Measurements from ENCODE around the gene PRR19.

The PRR19 gene

GRCh38 chr19:42343344-42344110 lies 41.6 kb downstream of the PRR19 start:
- H3F3A ChIP-seq (ENCODE audit: insufficient read depth): no peaks in the 10 kb centered on the region
- no peaks in the 10 kb centered on the region for H3K27me3 ChIP-seq (ENCODE audit: low read length)
- H3K36me3 ChIP-seq (ENCODE audit: low read length): no peaks in the 10 kb centered on the region
- no peaks in the 10 kb centered on the region for H3K79me2 ChIP-seq (ENCODE audit: insufficient read depth, low read length)
- TF ChIP-seq, protein P1, sequence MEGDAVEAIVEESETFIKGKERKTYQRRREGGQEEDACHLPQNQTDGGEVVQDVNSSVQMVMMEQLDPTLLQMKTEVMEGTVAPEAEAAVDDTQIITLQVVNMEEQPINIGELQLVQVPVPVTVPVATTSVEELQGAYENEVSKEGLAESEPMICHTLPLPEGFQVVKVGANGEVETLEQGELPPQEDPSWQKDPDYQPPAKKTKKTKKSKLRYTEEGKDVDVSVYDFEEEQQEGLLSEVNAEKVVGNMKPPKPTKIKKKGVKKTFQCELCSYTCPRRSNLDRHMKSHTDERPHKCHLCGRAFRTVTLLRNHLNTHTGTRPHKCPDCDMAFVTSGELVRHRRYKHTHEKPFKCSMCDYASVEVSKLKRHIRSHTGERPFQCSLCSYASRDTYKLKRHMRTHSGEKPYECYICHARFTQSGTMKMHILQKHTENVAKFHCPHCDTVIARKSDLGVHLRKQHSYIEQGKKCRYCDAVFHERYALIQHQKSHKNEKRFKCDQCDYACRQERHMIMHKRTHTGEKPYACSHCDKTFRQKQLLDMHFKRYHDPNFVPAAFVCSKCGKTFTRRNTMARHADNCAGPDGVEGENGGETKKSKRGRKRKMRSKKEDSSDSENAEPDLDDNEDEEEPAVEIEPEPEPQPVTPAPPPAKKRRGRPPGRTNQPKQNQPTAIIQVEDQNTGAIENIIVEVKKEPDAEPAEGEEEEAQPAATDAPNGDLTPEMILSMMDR (IDR thresholded peaks at IDR 0.05; ENCODE audit: insufficient read depth, low read length, poor library complexity, severe bottlenecking): peak; percentile 18
- no peak for TF ChIP-seq EZH2phosphoT487 (conservative IDR thresholded peaks at IDR 0.05; ENCODE audit: low read length)
- H3K9me2 ChIP-seq (replicated peaks; ENCODE audit: insufficient read depth, low read length): no peaks in the 10 kb centered on the region
- H3K4me2 ChIP-seq (ENCODE audit: low read depth, low read length, poor library complexity, severe bottlenecking): no peak overlapping the region
- no peak overlapping the region for H2AFZ ChIP-seq (ENCODE audit: low read depth, low read length, severe bottlenecking)
- no peaks in the 10 kb centered on the region for H4K20me1 ChIP-seq (ENCODE audit: low read depth, low read length)
- H3K9me3 ChIP-seq (ENCODE audit: insufficient read depth, low read length): no peaks in the 10 kb centered on the region
- H3K9ac ChIP-seq (ENCODE audit: low read length): no peak overlapping the region
- no peak overlapping the region for H3K27ac ChIP-seq (ENCODE audit: low read depth, low read length)
- H3K4me3 ChIP-seq (ENCODE audit: insufficient read depth, low read length, poor library complexity, severe bottlenecking): no peak overlapping the region

GRCh38 chr19:42344336-42344893 lies 42.5 kb downstream of the PRR19 start:
- Histone ChIP-seq H3K27ac (ENCODE audit: low read depth, low read length) (no peak overlapping the region), H3K9ac (ENCODE audit: low read length) (no peak overlapping the region)
- TF ChIP-seq, protein P1 (IDR thresholded peaks at IDR 0.05; ENCODE audit: insufficient read depth, low read length, poor library complexity, severe bottlenecking): no peak
- TF ChIP-seq EZH2phosphoT487 (conservative IDR thresholded peaks at IDR 0.05; ENCODE audit: low read length): no peak

DNA sequence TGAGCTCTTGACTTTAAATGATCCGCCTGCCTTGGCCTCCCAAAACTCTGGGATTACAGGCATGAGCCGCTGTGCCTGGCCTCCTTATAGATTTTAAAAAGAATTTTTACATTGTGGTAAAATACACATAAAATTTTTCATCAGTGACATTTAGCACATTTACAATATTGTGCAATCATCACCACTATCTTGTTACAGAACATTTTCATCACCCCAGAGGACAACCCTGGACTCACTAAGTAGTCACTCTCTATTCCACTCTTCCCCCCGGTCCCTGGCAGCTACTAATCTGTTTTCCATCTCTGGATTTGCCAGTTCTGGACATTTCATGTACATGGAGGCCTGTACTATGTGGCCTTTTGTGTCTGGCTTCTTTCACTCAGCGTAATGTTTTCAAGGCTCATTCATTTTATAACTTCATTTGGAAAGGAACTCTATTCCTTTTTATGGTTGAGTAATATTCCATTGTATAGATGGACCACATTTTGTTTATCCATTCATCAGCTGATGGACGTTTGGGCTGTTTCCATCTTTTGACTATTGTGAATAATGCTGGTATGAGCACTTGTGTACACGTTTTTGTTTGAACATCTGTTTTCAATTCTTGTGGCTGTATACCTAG lies 43.4 kb downstream of the PRR19 start:
- Histone ChIP-seq H3K79me2 (ENCODE audit: insufficient read depth, low read length) (no peaks in the 10 kb centered on the region), H3K27ac (ENCODE audit: low read depth, low read length) (no peak overlapping the region), H2AFZ (ENCODE audit: low read depth, low read length, severe bottlenecking) (no peak overlapping the region), H3K4me3 (ENCODE audit: insufficient read depth, low read length, poor library complexity, severe bottlenecking) (no peak overlapping the region), H3K36me3 (ENCODE audit: low read length) (no peaks in the 10 kb centered on the region), H3K9me3 (ENCODE audit: insufficient read depth, low read length) (no peaks in the 10 kb centered on the region), H3K9ac (ENCODE audit: low read length) (no peak overlapping the region), H3K4me2 (ENCODE audit: low read depth, low read length, poor library complexity, severe bottlenecking) (no peak overlapping the region), H3F3A (ENCODE audit: insufficient read depth) (no peaks in the 10 kb centered on the region), H4K20me1 (ENCODE audit: low read depth, low read length) (no peaks in the 10 kb centered on the region), H3K9me2 (replicated peaks; ENCODE audit: insufficient read depth, low read length) (no peaks in the 10 kb centered on the region), H3K27me3 (ENCODE audit: low read length) (no peaks in the 10 kb centered on the region)
- TF ChIP-seq, protein P1 (IDR thresholded peaks at IDR 0.05; ENCODE audit: insufficient read depth, low read length, poor library complexity, severe bottlenecking): no peak
- TF ChIP-seq EZH2phosphoT487 (conservative IDR thresholded peaks at IDR 0.05; ENCODE audit: low read length): no peak

More at GRCh38 chr19:42344336-42344893, 42.5 kb downstream of the PRR19 start:
- no peaks in the 10 kb centered on the region for H3K79me2 ChIP-seq (ENCODE audit: insufficient read depth, low read length)
- H3K36me3 ChIP-seq (ENCODE audit: low read length): no peaks in the 10 kb centered on the region
- no peaks in the 10 kb centered on the region for H4K20me1 ChIP-seq (ENCODE audit: low read depth, low read length)
- no peaks in the 10 kb centered on the region for H3K9me2 ChIP-seq (replicated peaks; ENCODE audit: insufficient read depth, low read length)
- no peak overlapping the region for H2AFZ ChIP-seq (ENCODE audit: low read depth, low read length, severe bottlenecking)
- no peaks in the 10 kb centered on the region for H3K9me3 ChIP-seq (ENCODE audit: insufficient read depth, low read length)
- no peak overlapping the region for H3K4me2 ChIP-seq (ENCODE audit: low read depth, low read length, poor library complexity, severe bottlenecking)
- no peaks in the 10 kb centered on the region for H3F3A ChIP-seq (ENCODE audit: insufficient read depth)
- H3K4me3 ChIP-seq (ENCODE audit: insufficient read depth, low read length, poor library complexity, severe bottlenecking): no peak overlapping the region
- H3K27me3 ChIP-seq (ENCODE audit: low read length): no peaks in the 10 kb centered on the region

Data from SU-DHL-6 (cell line).